ENCODE measurements around the gene RAB7B. TPM values are rescaled to one million over a fixed set of nuclear protein-coding genes. Genes with fewer than 3 reads are reported as not detected.

RAB7B gene
- total RNA-seq, 6 experiments from 2014 or later = 0.14 to 1.4 (median 0.37) TPM

- DNase-seq (no peak), ATAC-seq (no peak)
- Histone ChIP-seq H3K4me1 (peaks cover 0 to 10% (median 3%) of the 10 kb centered on the region in 4 donors), H3K27me3 (no peaks in the 10 kb centered on the region), H3K27ac (no peak overlapping the region), H3K4me3 (no peak overlapping the region), H3K36me3 (no peaks in the 10 kb centered on the region), H3K9me3 (no peaks in the 10 kb centered on the region)
- WGBS (ENCODE audit: insufficient coverage, low coverage, low lambda C conversion rate, missing lambda C conversion rate) = 77% methylated on average over 5 of the region's 5 CpGs
- intact Hi-C loops (cut with DNase I) = loop anchor here in 1 of 2 donors (10.0 kb wide), 1 partner anchor 72 kb away; no protein-coding TSS in a partner anchor
- no peak for TF ChIP-seq POLR2A (IDR thresholded peaks at IDR 0.05)
- no peak for TF ChIP-seq CTCF (IDR thresholded peaks at IDR 0.05)
These were observed 29.4 kb upstream of the RAB7B start for GRCh38 chr1:206032380-206033140.

DNA sequence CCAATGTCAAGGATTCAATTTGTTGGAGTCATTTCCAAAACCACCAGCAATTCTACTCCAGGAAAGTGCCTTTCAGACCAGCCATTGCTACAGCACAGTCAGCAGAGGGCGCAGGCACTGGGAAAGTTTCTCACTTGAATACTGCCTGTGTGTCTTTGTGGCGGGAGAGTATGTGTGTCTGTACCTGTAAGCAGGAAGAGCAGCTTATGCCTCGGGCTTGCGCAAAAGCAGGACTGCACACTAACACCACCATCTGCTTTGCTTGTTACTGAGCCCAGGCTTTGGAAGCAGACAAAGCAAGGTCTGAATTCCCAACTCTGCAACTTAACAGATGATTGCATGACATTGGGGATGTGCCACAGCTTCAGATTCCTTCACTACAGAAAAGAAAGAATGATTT, 27.5 kb upstream of the RAB7B start:
- intact Hi-C loops (cut with DNase I) = loop anchor here in 1 of 2 donors (10.0 kb wide), 1 partner anchor 74 kb away; no protein-coding TSS in a partner anchor
- DNase-seq (peak; percentile 79 to 82 (median 80)), ATAC-seq (peak; percentile 92 to 96 (median 95))
- no peak overlapping the region for H3K4me3 ChIP-seq
- H3K27ac ChIP-seq = no peak overlapping the region
- H3K9me3 ChIP-seq = no peaks in the 10 kb centered on the region
- 0% methylated on average over 4 of the region's 4 CpGs for WGBS (ENCODE audit: insufficient coverage, low coverage, low lambda C conversion rate, missing lambda C conversion rate)
- peaks cover 0 to 10% (median 3%) of the 10 kb centered on the region in 4 donors for H3K4me1 ChIP-seq
- H3K36me3 ChIP-seq = no peaks in the 10 kb centered on the region
- TF ChIP-seq POLR2A (IDR thresholded peaks at IDR 0.05) (no peak), CTCF (IDR thresholded peaks at IDR 0.05) (peak; percentile 78 to 89 (median 86))
- no peaks in the 10 kb centered on the region for H3K27me3 ChIP-seq

- Histone ChIP-seq H3K9me3 (no peaks in the 10 kb centered on the region), H3K4me1 (peaks cover 0 to 10% (median 3%) of the 10 kb centered on the region in 4 donors), H3K27ac (no peak overlapping the region), H3K36me3 (no peaks in the 10 kb centered on the region), H3K27me3 (no peaks in the 10 kb centered on the region), H3K4me3 (no peak overlapping the region)
- 63% methylated on average over 3 of the region's 4 CpGs for WGBS (ENCODE audit: insufficient coverage, low coverage, low lambda C conversion rate, missing lambda C conversion rate)
- no peak for ATAC-seq
- no peak for DNase-seq
- intact Hi-C loops (cut with DNase I) = loop anchor here in 1 of 2 donors (10.0 kb wide), 1 partner anchor 75 kb away; no protein-coding TSS in a partner anchor
- TF ChIP-seq POLR2A (IDR thresholded peaks at IDR 0.05) (no peak), CTCF (IDR thresholded peaks at IDR 0.05) (no peak)
These were observed 27.0 kb upstream of the RAB7B start for GRCh38 chr1:206030191-206030590.

GRCh38 chr1:206029484-206029883, 26.3 kb upstream of the RAB7B start:
- 10% methylated on average over 4 of the region's 4 CpGs for WGBS (ENCODE audit: insufficient coverage, low coverage, low lambda C conversion rate, missing lambda C conversion rate)
- ATAC-seq (peak; percentile 93 to 96 (median 94)), DNase-seq (peak; percentile 77 to 90 (median 87))
- no peak for TF ChIP-seq POLR2A (IDR thresholded peaks at IDR 0.05)
- no peak for TF ChIP-seq CTCF (IDR thresholded peaks at IDR 0.05)
- Histone ChIP-seq H3K27me3 (no peaks in the 10 kb centered on the region), H3K36me3 (no peaks in the 10 kb centered on the region), H3K27ac (no peak overlapping the region), H3K4me3 (no peak overlapping the region), H3K4me1 (peaks cover 0 to 10% (median 3%) of the 10 kb centered on the region in 4 donors), H3K9me3 (no peaks in the 10 kb centered on the region)
- intact Hi-C loops (cut with DNase I) = loop anchor here in 1 of 2 donors (10.0 kb wide), 1 partner anchor 75 kb away; no protein-coding TSS in a partner anchor

Measured in right lobe of liver (tissue), 6 donors.